H1 (cell line): ENCODE data around the gene CASS4. TPM values are rescaled to one million over a fixed set of nuclear protein-coding genes. Genes with fewer than 3 reads are reported as not detected.

Source experiments
- ATF2 ChIP-seq: IDR thresholded peaks from 2 replicates; pipeline ENCODE4 v1.6.1; 2012; ENCODE audit warnings: low read length, inconsistent platforms
- CHD7 ChIP-seq: fragments of 300-600 bp; sonication (generic); IDR thresholded peaks from 2 replicates; pipeline ENCODE4 v1.7.1; 2012; ENCODE audit warnings: low read length, moderate library complexity, mild to moderate bottlenecking, inconsistent platforms; ENCODE audit not compliant: insufficient replicate concordance
- GABPA ChIP-seq: IDR thresholded peaks from 2 replicates; pipeline ENCODE4 v1.6.1; 2011; ENCODE audit warnings: mild to moderate bottlenecking, low read length, moderate library complexity, borderline replicate concordance; ENCODE audit not compliant: insufficient read depth
- HDAC2 ChIP-seq, 2 experiments: fragments of 300-600 bp in 1 of 2; sonication (generic) in 1 of 2; IDR thresholded peaks; 2 replicates each; pipeline ENCODE4 v1.6.1; 2011 to 2012; ENCODE audit warnings: low read depth in 2 of 2, low read length in 2 of 2, mild to moderate bottlenecking in 2 of 2, moderate library complexity in 2 of 2, borderline replicate concordance in 1 of 2, inconsistent platforms in 1 of 2
- RBBP5 ChIP-seq: IDR thresholded peaks from 2 replicates; pipeline ENCODE4 v1.7.1; 2012; ENCODE audit warnings: low read depth, mild to moderate bottlenecking, inconsistent platforms, low read length, moderate library complexity, borderline replicate concordance
- TAF7 ChIP-seq: optimal IDR thresholded peaks from 2 replicates; pipeline ENCODE3; 2011; ENCODE audit warnings: low read depth, mild to moderate bottlenecking, inconsistent platforms, low read length, moderate library complexity, borderline replicate concordance
- TBP ChIP-seq: IDR thresholded peaks from 2 replicates; pipeline ENCODE4 v1.6.1; 2011; ENCODE audit warnings: low read depth, low read length, improper control_type of control experiment
- polyA plus RNA-seq, 7 experiments: library from polyadenylated mRNA; depleted of rRNA in 3 of 7; stranded (reverse) in 5 of 7; unstranded in 2 of 7; fragments of >200 nt in 5 of 7; fragments of 200-250 nt in 2 of 7; gene quantifications; 1 replicate in 5 of 7; 2 replicates in 1 of 7; 4 replicates in 1 of 7; pipeline versions ENCODE4 v1.2.1 to v1.2.3, GENCODE V29; 2011 to 2013; ENCODE audit warnings: missing spikeins in 2 of 7, mixed read lengths in 2 of 7
- total RNA-seq: library from RNA; stranded (reverse); fragmentation: NEBNext Ultra II Directional; extraction: Animal tissue kit (Norgen Biotek cat#: 25700); gene quantifications from 2 replicates; pipeline ENCODE4 v1.2.1, GENCODE V29; 2021

The CASS4 gene
- total and polyA plus RNA-seq, 2 of the 8 experiments (the other 6 are each of a cell fraction or from before 2014, with no cell fraction given): not detected

- TF ChIP-seq CHD7 (no peak), TBP (peak; percentile 62), HDAC2 (IDR thresholded peaks at IDR 0.05; ENCODE audit: borderline replicate concordance in 1 of 2, low read depth in 2 of 2, low read length in 2 of 2) (peak; percentile 7 to 94; a peak in 1 of 4 replicates), TAF7 (no peak), GABPA (no peak), ATF2 (no peak), RBBP5 (peak; percentile 39; the same call in 1 of the 2 replicates)
Measured at GRCh38 chr20:56392132-56392880, 19.8 kb upstream of the CASS4 start, which contains the start of the genes AURKA and CSTF1 (continued).
